ENCODE measurements around the gene RASSF5.

Gene RASSF5

GRCh38 chr1:206554701-206555472 is 47.6 kb downstream of the RASSF5 start:
- no peak for DNase-seq

GRCh38 chr1:206555473-206555935 is 48.2 kb downstream of the RASSF5 start:
- no peak for DNase-seq

- DNase-seq, result no peak
Observed at GRCh38 chr1:206556047-206556749, 48.9 kb downstream of the RASSF5 start.

- peak; percentile 59 for DNase-seq
Observed at GRCh38 chr1:206556750-206557635, 49.7 kb downstream of the RASSF5 start.

GRCh38 chr1:206557636-206558473 is 50.5 kb downstream of the RASSF5 start:
- no peak for DNase-seq

GRCh38 chr1:206558794-206559671 is 51.7 kb downstream of the RASSF5 start:
- no peak for DNase-seq

- no peak for DNase-seq
Observed at GRCh38 chr1:206559672-206559995, 52.3 kb downstream of the RASSF5 start.

GRCh38 chr1:206560007-206560716 is 52.8 kb downstream of the RASSF5 start:
- DNase-seq, result no peak

GRCh38 chr1:206563367-206564207 is 56.3 kb downstream of the RASSF5 start:
- no peak for DNase-seq

- DNase-seq, result no peak
Observed at GRCh38 chr1:206565995-206566394, 58.7 kb downstream of the RASSF5 start.

GRCh38 chr1:206566999-206567398 is 59.7 kb downstream of the RASSF5 start:
- no peak for DNase-seq

GRCh38 chr1:206568256-206568655 is 60.9 kb downstream of the RASSF5 start:
- DNase-seq, result no peak

GRCh38 chr1:206568779-206569352 is 61.5 kb downstream of the RASSF5 start:
- no peak for DNase-seq

GRCh38 chr1:206569556-206569955 is 62.2 kb downstream of the RASSF5 start:
- DNase-seq, result no peak

GRCh38 chr1:206570529-206570928 is 63.2 kb downstream of the RASSF5 start:
- DNase-seq, result no peak

GRCh38 chr1:206572835-206573234 is 65.5 kb downstream of the RASSF5 start:
- no peak for DNase-seq

- DNase-seq, result no peak
Observed at GRCh38 chr1:206573319-206573718, 66.0 kb downstream of the RASSF5 start.

GRCh38 chr1:206573762-206574161 is 66.4 kb downstream of the RASSF5 start:
- no peak for DNase-seq

GRCh38 chr1:206575165-206575893 is 68.0 kb downstream of the RASSF5 start:
- peak; percentile 53 for DNase-seq

Measured in midbrain (tissue), 1 donor.